GM10847 (cell line): ENCODE data around the gene ILK.

ENCODE experiments used
- POLR2A ChIP-seq: IDR thresholded peaks from 2 replicates; pipeline ENCODE4 v1.6.1; 2011; ENCODE audit not compliant: insufficient read length; ENCODE audit errors: extremely low read depth

The ILK gene

DNA sequence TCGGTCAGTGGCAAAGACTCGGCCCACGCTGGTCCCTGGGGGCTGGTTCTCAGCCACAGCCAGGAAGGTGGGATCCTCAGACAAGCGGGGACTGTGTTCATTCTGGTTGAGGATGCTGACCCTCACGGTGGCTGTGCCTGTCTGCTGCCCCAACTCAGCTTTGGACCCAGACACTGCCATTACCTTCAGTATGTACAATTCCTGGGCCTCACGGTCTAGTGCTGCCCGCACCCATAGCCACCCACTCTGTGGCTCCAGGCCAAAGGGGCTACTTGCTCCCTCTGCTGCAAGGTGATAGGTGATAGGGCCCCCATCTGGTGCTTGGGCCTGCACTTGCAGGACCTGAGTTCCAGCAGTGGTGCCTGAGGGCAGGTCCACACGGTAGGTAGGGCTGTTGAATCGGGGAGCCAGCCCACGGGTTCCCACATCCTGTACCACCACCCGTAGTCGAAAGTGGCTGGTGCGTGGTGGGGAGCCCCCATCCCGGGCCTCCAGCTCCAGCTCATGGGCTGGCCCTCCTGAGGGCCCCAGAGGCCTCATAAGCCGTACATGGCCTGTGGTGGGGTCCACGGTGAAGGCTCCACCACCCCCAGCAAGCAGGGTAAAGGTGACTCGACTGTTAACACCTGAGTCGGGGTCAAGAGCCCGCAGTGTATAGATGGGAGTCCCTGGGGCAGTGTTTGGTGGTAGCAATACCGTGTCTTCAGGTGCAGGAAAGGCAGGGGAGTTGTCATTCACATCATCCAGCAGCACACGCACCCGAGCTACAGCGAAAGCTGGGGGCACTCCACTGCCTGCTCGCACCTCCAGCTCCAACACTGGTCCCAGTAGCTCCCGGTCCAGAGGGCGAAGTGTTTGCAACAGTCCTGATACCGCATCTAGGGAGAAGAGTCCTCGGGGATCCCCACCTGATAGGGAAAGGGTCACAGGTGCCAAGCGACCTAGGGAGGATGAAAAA lies 28.8 kb downstream of the ILK start:
- TF ChIP-seq POLR2A = no peak

DNA sequence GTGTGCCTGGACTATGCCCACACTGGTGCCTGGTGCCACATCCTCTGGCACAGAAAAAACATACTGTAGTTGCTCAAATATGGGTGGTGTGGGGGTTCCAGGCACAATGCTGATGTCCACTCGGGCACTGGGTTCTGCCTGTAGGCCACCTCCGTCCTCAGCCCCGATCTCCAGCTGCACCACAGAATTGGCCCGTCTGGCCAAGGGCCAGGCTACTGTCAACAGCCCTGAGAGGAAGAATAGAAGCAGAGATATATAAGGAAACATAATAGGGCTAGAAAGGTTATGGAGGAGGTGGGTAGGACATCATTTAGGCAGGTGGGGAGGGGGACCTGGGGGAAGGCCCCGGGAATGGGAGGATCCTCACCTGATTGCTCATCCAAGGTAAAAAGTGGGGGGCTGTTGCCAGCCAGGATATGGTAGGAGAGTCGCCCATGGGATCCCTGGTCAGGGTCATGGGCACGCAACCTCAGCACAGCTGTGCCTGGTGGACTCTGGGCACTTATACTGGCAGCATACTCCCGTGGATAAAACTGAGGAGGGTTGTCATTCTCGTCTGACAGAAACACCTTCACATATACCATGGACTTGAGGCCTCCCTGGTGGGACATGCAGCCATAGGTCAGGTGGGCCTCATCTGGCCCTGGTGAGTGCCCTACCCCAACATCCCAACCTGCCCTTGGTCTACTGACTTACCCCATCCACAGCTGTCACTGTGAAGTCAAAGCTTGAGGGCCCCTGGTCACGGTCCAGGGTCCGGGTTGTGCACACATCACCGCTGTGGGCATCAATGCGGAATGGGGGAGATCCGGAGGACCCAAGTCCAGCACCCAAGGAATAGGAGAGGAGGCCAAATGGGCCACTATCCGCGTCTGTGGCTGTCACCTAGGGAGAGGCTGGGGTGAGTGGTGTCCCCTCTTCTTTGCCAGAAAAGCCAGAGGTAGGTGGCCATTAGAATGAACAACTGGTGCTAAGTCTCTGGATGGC lies 30.1 kb downstream of the ILK start:
- no peak for TF ChIP-seq POLR2A

DNA sequence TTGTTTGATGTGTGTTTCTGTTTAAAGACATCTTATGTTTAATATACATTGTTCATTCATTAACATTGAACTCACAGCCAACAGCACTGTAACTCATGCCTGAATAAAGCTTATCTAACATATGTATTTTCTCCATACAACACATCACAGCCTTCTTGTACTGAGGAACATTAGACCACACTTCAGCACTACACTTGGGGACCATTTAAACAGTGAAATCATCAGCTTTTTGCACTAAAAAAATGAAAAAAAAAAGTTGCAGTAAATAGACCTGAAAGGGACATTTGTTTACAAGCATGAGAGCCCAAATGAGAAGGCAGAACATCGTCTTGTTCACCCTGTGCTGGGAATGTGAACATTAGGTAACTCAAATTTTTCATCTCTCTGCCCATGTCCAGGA lies 31.0 kb downstream of the ILK start:
- no peak for TF ChIP-seq POLR2A

DNA sequence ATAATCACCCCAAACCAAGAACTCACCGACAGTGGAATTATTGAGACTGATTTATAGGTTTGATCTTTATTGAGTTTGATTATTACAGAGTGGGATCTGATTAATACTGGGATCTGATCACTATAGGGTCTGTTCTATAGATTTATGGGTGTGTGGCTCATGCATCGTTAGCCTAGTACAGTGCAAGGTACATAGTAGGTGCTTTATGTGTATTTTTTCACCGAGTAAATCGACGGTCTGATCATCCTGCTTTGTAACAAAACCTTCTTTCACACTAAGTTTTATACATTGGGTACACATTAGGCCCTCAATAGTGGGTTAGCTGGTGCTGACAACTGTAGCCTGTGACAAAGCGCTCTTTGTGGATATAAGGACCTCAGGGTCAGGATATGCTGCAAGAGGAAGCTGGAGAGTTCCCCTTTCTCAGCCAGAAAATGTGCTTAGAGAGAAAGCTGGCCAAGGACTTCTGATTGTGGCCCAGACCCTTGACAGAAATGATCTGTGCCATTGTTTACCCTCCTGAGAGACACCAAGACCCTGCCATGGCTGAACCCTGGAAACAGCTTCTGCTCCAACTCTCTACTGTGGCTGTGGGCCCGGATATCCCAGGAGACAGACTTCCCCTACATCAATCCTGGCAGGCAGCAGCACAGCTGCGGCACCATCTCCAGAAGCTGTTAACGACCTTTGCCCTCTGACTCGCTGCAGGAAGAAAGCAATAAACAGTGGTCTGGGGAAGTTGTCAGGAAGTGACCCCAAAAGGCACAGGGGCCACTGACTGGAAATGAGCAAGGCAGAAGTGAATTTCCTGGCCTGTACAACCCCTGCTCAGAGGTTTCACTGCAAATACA lies 31.7 kb downstream of the ILK start:
- no peak for TF ChIP-seq POLR2A

DNA sequence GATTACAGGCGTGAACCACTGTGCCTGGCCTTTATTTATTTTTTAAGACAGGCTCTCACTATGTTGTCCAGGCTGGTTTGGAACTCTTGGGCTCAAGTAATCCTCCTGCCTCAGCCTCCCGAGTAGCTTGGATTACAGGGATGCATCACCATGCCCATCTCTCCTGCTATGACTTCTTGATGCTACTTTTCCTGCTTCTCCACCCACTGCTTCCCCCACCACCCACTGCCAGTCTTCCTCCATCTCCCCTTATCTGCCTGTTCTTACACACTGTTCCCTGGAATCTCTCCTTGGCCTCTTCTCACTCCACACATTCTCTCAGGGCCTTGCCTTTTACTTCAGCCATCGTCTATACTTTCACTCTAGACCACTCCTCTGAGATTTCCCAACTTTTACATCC lies 32.9 kb downstream of the ILK start:
- TF ChIP-seq POLR2A = no peak

DNA sequence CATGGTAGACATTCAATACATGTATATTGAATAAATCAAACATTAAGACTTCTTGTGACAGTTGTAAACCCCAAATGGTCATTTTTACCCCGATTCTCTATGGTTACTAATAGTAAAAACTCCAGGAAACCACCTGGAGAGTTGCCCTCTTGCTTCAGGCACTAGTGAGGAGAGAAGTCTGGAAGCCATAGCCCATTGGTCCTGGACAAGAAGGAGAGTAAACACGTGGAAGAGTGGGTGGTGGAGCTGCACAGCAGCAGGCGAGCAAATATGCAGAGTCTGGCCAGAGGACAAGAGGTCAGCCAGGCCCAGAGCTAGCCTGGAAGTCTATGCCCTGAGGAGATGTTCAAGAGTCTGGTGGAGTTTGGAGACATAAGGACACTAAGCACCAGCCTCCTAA lies 34.3 kb downstream of the ILK start:
- TF ChIP-seq POLR2A = no peak

DNA sequence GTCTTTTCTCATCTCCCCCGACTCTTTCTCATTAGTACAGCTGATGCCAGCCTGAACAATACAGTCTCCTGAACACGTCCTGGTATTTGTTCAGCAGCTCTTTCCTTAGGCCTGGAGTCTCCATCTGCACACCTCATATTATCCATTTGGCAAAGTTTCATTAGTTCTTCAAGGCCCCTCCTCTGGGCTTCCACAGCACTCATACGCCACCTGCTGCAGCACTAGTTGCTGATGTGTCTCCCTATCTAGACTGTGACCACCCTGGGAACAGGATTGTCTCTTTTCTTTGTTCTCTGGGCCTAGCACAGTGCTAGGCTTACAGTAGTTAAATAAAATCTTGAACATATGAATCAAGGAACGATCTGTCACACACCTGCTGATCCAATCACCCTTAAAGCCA lies 34.9 kb downstream of the ILK start:
- TF ChIP-seq POLR2A = no peak

DNA sequence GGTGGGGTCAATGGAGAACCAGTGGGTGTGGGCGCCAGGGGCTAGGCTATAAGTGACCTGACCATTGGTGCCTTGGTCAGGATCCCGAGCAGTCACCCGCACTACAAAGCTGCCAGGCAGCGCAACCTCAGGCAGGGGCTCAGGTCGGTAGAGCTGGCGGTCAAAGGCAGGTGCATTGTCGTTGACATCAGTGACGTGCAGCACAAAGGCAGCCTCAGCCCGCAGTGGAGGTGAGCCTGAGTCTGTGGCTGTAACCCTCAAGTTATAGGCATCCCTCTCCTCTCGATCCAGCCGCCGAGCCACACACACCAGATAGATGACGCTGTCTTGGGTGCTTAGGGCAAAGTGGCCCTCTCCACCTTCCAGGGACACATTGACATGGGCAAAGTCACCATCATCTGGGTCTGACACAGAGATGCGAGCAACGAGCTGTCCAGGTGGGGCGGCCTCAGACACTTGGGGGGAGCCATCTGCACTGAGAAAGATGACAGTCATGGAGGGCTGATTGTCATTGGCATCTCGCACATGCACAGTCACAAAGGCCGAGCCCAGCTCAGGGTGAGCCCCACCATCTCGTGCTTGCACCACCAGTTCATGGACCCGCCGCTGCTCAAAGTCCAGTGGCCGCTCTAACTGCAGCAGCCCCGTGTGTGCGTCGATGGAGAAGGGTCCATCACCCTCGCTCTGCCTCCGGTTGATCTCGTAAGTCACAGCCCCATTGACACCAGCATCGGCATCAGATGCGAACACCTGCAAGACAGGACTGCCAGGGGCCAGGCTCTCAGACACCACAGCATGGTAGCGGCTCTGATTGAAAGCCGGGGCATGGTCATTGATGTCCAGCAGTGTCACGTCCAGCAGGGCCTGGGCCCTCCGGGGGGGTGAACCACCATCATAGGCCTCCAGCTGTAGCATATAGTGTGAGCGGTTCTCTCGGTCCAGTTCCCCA lies 36.7 kb downstream of the ILK start:
- TF ChIP-seq POLR2A = no peak

DNA sequence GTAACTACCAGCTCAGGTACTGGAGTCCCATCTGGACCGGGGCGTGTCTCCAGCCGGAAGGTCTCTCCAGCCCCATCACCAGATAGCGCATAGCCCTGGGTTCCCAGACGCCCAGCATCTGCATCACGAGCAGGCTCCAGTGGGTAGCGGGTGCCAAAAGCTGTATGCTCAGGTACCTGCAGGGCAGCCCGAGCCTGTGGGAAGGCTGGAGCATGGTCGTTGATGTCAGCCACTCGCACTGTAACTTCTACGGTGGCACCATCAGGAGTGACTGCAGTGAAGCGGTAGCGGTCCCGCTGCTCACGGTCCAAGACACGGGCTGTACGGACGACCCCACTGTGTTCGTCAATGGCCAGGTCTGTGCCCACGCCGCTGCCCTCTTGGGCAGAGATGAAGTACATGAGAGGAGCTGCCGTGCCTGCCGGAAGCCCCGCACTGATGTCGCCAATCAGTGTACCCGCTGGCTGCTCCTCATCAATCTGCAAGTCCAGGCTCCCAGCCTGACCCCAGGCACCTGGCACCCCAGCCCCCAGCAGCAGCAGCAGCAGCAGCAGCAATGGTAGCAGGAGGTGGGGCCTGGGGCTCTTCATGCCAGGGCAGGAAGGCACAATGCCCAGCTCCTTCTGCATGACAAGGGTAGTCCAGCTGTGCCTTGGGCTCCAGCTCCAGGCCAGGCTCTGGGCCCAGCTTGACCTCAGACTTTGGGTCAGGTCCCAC lies 37.6 kb downstream of the ILK start:
- TF ChIP-seq POLR2A = no peak

DNA sequence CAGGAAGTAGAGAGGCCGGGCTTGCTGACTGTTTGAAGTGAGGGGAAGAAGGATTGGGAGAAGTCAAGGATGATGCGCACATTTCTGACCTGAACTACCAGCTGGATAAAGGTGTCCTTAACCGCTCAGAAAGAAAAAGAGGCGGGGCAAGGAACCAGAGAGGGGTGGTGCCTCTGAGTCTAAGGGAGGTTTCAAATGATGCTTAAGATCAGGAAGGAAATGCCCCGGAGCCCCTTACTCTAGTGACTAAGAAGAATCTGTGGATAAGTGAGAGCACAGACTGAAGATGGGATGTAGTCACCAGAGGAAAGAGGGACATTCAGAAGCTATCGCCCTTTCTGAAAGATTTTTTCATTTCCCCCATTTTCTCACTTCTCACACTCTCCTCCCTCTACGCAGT lies 39.4 kb downstream of the ILK start:
- TF ChIP-seq POLR2A = no peak

DNA sequence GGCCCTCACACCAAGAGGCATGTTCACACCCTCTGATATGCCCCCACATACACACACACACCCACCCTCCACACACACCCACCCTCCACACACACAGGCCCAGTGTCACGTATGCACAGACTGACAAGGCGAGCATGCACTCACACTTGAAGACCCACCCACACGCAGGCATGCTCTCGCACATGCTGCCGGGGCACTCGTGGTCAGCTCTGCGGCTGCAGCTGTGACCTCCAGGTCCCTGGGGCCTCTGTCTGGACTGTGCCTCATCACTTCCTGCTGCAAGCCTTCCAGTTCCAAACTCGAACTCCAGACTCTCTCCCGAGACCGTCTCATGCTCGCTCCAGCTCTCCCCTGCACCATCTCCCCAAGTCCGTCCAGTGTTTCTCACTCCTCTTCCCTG lies 42.5 kb downstream of the ILK start:
- TF ChIP-seq POLR2A = no peak

DNA sequence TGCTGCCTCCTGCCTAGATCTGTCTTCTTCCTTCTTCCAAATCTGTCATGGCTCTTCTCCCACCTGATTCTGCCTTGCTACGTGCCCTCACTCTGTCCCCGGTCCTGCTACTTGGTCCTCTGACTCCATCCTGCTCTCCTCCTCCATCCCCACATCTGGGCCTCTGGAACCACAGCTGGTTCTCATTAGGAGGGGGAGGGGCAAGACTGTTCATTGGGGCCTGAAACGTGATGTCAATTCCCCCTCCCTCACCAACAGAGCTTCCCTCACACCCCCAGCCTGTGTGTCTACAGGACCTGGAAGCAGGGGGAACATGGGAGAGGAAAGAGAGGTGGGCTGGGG lies 43.0 kb downstream of the ILK start:
- TF ChIP-seq POLR2A = no peak

DNA sequence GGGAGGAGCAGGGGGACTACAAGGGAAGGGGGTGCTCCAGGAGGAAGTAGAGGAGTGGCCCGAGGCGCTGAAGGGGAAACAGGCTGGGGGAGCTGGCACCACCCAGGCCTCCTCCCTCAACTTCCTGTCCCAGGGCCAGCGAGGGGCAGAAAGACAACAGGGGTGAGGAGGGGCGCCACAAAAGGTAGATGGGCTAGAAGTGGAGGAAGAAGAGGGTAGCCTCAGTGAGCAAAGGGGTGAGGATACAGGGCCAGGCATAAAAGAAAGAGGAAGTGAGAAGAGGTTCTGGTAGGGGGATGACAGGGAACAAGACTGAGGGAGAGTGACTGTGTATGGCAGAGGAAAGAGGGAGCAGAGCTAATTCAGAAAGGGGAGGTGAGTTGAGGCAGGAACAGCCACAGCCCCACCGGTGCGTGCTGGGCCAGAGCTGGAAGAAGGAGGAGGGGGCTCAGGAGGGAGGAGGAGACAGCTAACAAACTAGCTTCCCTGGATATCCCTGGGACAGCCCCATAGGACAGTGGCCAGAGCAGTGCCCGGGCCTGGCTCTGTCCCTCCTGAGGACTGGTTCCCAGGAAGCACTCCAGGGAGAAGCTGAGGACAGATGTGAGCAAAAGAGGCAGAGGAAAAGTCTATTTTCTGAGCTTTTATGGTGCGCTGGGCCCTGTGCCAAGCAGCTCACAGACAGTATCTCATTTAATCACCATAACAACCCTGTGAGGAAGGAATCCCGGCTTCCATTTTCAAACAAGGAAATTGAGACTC lies 43.5 kb downstream of the ILK start:
- TF ChIP-seq POLR2A = no peak
